ENCODE measurements around the gene FAM234A.
A peak's percentile ranks its signal among the peaks of the same experiment; 100 is the strongest.

The FAM234A gene

DNA sequence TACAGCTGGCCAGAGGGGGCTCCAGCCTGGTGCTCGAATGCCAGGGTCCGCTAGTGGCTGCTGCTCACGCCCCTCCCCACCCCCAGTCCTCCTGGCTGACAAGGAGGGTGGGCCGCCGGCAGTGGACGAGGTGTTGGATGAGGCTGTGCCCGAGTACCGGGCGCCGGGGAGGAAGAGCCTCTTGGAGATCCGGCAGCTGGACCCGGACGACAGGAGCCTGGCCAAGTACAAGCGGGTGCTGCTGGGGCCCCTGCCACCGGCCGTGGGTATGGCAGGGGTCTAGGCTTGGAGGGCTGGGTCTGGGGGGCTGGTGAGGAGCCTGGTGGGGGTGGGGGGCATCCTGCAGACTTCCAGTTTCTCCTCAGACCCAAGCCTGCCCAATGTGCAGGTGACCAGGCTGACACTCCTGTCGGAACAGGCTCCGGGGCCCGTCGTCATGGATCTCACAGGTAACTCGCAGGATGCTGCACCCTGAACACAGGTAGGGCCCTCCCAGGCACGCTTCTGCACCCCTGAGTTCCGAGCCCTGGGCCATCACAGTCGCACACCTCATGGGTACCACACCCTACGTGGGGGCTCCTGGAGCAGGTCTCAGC, 47.1 kb downstream of the FAM234A start:
- no peak for DNase-seq (ENCODE audit: low spot score)

DNA sequence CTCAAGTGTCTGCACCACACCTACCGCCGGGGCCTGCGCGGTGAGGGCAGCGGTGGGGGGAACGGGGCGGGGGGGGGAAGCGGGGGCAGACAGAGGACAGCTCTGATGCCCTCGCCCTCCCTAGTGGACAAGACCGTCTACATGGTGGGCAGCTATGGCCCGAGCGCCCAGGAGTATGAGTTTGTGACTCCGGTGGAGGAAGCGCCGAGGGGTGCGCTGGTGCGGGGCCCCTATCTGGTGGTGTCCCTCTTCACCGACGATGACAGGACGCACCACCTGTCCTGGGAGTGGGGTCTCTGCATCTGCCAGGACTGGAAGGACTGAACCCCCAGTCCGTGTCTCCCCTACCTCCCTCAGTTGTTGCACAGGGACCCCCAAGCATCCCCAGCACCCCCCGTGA, 47.9 kb downstream of the FAM234A start:
- no peak for DNase-seq (ENCODE audit: low spot score)

DNA sequence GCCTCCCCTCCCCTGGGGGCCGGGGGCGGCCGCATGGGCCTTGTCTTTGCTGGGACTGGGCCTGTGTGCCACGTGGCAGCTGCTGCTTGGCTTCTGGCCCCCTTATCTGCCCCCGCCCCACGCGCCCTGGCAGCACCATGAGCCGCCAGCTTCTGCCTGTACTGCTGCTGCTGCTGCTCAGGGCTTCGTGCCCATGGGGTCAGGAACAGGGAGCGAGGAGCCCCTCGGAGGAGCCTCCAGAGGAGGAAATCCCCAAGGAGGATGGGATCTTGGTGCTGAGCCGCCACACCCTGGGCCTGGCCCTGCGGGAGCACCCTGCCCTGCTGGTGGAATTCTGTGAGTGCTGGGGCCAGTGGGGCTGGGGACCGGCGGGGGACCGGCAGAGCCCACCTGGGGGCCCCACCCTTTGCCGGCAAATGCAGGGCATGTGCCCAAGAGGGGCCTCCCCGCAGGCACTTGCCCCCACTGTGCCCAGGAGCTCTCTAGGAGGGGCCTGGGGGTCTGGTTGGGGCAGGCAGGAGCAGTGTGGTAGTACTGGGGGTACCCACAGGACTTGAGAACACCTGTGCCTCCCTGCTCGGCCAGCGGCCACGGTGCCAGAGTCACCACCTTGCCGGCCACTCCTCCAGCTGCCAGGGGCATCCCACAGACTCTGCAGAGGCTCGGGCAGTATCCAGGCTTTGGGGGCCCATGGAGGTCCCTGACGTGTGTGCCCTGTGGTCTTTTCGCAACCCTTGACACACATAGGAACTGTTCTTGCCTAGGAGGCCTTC, 48.6 kb downstream of the FAM234A start, which contains the start of gene PDIA2:
Gene PDIA2, plus strand, starts transcription at position 132 of the 773 bp plus-strand sequence. Its CDS starts 6 bp downstream, at position 138.
- DNase-seq (ENCODE audit: low spot score): no peak

DNA sequence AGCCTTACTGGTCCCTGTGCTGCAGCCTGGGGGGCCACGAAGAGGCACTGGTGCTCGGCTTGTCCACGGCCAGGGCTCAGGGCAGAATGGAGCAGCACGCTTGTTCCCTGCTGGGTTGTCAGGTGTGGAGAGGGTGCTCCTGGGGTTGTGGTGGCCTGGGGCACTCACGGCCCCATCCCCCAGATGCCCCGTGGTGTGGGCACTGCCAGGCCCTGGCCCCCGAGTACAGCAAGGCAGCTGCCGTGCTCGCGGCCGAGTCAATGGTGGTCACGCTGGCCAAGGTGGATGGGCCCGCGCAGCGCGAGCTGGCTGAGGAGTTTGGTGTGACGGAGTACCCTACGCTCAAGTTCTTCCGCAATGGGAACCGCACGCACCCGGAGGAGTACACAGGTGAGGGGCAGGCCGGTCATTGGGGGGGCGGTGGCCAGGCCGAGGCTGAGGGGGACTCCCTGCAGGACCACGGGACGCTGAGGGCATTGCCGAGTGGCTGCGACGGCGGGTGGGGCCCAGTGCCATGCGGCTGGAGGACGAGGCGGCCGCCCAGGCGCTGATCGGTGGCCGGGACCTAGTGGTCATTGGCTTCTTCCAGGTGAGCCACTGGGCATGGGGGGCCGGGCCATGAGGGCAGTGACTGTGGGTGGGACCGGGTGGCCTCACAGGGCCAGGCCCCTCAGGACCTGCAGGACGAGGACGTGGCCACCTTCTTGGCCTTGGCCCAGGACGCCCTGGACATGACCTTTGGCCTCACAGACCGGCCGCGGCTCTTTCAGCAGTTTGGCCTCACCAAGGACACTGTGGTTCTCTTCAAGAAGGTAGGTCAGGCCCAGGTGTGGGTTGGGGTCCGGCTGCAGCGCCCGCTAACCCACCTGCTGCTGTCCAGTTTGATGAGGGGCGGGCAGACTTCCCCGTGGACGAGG, 49.8 kb downstream of the FAM234A start:
- no peak for DNase-seq (ENCODE audit: low spot score)

DNA sequence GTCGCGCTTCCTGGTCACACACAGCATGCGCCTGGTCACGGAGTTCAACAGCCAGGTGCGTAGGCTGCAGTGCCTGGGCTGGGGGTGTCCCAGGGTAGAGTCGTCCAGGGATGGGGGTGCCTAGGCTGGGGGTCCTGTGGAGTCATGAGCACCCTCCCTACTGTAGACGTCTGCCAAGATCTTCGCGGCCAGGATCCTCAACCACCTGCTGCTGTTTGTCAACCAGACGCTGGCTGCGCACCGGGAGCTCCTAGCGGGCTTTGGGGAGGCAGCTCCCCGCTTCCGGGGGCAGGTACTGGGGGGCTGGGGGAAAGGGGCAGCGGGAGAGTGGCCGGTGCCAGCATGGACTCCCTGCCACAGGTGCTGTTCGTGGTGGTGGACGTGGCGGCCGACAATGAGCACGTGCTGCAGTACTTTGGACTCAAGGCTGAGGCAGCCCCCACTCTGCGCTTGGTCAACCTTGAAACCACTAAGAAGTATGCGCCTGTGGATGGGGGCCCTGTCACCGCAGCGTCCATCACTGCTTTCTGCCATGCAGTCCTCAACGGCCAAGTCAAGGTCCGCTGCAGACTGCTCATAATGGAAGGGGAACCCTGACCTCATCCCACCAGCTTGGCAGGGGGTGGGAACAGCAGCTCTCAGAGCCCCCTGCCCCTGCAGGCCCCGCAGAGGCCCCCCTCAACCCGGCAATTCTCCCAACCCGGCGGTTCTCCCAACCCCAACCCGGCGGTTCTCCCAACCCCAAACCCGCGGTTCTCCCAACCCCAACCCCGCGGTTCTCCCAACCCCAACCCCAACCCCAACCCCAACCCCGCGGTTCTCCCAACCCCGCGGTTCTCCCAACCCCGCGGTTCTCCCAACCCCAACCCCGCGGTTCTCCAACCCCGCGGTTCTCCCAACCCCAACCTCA, 50.8 kb downstream of the FAM234A start:
- peak; percentile 73 for DNase-seq (ENCODE audit: low spot score)

DNA sequence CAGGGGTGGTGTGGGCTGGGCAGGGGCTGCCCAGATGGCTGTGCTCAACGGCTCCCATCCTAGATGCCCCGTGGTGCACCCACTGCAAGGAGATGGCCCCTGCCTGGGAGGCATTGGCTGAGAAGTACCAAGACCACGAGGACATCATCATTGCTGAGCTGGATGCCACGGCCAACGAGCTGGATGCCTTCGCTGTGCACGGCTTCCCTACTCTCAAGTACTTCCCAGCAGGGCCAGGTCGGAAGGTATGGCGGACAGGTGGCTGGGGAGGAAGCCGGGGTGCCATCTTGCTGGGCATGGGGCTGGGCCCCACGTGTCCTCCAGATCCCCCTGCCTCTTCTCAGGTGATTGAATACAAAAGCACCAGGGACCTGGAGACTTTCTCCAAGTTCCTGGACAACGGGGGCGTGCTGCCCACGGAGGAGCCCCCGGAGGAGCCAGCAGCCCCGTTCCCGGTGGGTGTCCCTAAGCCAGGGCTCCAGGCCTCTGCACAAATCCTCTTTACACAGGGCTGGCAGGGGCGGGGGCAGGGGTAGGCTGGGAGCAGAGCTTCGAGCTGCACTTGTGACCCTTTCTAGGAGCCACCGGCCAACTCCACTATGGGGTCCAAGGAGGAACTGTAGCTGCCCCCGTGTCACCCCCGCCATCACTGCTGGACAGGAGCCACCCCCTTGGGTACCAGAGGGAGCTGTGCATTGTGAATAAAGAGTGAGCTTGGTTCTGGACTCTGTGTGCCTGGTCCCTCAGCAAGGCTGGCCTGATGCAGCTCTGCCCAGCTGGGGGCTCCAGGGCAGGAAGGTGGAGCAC, 52.1 kb downstream of the FAM234A start:
- no peak for DNase-seq (ENCODE audit: low spot score)

DNA sequence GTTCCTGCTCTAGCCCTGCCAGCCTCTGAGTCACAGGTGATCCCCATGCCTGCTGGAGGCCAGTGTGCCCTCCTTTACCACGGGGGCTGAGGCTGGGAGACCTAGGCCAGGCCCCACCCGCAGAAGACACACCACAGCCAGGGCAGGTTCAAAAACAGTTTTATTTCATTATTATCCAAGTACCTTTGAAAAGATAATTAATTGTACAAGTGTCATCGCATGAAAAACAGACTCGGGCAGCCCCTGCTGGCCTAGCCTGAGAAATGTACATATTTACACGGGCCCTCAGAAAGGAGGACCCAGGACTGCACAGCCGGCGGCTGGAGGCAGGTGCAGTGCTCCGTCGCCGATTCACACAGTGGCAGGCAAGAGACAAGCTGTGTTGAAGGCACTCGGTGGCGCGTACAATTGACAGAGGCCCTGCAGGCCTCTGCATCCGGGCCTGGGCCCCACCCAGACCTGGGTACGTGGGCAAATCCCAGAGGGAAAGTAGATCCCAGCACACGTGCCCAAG, 52.7 kb downstream of the FAM234A start:
- DNase-seq (ENCODE audit: low spot score): no peak

DNA sequence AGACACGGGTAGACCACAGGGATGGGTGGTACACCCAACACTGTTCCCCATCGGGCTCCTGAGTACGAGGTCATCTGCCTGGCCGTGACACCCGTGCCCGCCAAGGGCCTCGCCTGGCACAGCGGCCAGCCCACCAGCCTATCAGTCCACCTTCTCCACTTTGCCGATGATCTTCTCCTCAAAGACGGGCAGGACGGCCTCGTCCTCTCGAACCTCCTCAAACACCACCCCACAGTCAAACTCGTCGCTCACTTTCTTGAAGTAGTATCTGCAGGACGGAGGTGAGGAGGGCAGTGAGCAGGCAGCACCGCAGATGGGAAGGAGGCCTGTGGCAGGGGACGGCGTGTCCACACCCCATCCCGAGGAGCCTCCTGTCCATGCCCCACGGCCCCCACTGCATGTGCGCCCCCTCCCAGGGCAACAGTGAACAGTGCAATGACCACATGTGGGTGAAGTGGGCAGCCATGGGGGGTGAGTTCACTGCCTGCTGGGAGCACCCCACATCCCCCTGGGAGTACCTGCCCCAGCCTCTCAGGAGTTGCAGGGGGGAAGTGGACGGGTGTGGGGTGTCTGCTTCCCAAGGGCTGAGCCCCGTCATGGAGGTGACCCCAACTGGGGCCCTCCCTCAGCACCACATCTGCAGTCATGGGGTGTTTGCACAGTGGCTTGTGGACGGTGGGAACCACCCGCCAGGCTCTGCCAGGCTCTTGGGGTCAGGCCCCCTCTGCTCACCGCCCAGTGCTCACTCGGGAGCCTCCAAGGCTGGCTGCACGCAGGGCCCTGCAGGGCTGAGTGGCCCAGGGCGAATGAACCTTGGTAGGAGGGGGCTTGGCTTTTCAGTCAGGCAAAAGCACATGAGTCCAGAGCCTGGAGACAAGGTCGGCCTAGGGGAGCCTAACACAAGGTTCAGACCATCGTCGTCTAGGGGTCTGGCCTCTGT, 53.6 kb downstream of the FAM234A start:
- no peak for DNase-seq (ENCODE audit: low spot score)

DNA sequence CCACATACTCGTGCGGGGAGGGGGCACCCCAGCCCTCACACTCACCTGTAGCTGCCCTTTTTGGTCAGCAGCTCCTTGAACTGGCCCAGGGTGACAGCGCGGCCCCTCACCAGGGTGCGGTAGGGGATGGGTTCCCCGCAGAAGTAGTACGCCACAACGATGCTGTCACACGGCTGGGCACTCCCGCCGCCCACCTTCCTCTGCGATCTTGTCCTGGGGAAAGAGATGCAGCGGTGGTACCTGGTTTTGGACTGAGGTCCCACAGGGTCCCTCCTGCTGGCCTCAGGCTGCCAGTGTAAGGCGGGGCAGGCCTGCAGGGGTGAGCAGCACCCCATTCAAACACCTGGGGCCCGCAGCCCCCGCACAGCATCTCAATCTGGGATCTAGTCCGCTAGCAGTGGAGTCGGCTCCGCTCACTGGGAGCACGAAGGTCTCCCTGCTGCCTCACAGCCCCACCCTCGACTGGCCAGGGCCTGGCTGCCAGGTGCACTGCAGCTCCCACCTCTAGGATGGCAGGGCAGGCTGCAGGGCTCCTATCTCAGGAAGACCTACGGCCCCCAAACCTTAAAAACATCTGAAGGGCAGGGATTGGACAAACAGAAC, 54.9 kb downstream of the FAM234A start:
- DNase-seq (ENCODE audit: low spot score): no peak

DNA sequence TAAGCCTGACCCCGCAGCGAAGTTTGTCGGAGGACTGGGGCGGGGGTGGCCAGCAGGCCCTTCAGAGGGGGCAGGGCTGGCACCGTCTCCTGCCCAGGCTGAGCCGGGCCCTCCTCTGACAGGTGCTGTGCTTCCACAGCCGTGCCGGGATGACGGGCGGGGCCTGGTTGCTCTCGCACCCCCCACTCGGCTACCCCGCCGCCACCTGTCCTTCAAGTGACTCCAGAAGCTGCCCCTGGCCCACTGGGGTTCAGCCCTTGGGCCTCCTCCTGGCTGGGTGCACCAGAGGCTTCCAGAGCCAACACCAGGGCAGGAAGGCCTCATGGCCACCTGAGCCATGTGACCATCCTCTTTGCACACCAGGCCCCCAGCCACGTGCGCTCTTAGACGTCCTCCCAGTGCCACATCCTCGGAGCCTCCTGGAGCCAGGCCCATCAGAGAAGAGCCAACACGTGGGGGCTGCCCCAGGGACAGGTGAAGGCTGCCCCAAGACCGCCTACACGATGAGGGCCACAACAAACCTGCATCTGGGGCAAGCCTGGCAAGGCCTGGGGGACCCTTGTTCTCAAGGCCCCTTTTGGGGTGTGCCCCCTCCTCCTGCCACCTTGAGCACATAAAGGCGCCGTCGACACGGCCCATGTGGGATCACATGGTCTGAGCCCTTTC, 55.5 kb downstream of the FAM234A start:
- no peak for DNase-seq (ENCODE audit: low spot score)

DNA sequence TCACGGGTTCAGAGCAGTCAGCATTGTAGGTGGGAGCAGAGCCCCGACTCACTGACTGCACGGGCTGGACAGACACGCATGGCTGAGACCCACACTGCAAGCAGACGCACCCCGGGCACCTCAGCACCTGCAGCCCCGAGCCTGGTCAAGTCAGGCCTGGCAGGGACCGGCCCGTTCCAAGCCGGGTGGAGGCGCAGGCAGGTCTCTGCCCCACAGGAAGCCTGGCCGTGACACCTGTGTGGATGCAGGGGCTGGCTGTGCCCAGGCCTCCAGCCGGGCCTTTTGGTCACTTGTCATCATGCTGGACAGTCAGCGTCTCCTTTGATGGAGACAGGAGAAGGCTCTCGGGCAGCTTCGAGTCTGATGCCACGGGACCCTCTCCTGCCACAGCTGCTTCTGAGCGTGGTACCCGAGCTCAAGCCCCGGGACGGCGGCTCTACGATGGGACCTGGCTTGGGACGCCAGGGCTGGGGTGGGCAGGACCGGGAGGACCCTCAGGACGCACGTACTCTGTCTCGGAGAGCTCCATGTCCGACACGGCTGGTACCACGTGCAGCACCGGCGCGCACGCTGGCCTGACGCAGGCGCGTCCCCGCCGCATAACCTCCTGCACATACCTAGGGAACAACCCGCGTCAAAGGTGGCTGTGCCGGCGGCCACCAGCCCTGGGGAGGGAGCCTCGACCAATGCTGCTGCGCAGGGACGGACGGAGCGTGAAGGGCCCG, 56.2 kb downstream of the FAM234A start:
- no peak for DNase-seq (ENCODE audit: low spot score)

DNA sequence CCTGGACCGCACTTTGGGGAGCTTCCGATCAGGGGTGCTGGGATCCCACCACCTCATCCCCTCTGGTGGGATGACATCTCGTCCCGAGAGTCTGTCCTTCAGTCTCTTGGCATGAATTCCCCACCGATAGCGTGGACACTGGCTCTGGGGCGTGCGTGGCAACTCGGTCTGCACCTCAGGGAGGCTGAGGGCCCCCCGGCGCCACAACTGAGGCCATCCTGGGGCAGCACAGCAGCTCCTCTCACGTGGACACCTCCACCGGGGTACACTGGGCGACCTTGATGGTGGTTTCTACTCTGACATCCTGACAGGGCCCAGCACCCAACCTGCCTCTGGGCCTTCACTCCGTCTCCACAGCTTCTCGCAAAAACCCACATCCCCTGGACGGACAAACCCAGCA, 56.9 kb downstream of the FAM234A start:
- no peak for DNase-seq (ENCODE audit: low spot score)

DNA sequence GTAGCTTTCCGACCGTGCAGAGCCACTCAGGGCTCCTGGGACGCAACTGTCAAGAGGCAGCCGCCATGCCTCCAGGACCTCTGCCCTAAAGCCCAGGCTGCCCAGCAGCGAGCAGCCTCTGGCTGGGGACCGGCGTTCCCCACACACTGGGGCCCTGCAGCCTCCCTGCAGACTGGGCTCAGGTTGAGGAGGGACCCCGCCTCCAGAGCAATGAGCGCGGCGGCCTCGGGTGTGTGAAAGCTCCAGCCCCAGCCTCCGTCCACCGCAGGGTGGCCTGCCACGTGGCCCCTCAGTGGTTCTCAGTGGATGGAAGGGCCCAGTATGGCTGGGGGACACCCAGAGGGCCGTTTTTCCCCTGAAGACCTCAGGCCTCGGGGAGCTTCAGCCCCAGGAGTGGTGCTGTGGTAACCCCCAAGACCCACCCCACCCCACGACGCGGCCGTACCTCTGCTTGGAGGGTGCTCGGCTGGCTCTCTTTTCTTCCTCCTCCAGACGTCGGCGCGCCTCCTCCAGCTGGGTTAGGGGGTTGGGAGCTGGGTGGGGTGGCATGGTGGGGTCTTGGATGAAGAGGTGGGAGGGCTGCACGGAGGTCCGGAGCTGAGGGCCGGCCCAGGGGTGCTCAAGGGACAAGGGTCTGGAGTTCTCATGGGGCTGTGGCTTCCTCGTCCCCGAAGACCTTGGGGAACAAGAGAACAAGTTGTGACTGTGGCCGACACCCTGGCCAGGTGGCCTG, 58.6 kb downstream of the FAM234A start:
- no peak for DNase-seq (ENCODE audit: low spot score)

DNA sequence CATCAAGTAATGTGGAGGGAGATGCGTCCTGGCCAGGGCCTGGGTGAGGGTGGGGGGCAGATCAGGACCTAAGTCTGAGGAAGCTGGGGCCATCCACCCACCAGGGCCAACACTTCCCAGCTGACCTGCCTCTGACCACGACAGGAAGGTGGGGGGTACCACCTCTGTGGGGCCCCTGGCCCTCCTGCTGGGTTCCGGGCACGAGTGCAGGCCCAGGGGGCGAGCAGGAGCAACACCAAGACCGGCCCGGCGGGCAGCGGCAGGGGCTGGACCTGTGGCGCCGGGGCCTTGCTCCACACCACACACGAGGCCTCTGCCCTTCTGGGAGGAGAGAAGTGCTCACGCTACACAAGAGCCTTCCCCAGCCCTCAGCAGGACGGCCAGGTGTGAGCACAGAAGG, 61.7 kb downstream of the FAM234A start:
- DNase-seq (ENCODE audit: low spot score): no peak

DNA sequence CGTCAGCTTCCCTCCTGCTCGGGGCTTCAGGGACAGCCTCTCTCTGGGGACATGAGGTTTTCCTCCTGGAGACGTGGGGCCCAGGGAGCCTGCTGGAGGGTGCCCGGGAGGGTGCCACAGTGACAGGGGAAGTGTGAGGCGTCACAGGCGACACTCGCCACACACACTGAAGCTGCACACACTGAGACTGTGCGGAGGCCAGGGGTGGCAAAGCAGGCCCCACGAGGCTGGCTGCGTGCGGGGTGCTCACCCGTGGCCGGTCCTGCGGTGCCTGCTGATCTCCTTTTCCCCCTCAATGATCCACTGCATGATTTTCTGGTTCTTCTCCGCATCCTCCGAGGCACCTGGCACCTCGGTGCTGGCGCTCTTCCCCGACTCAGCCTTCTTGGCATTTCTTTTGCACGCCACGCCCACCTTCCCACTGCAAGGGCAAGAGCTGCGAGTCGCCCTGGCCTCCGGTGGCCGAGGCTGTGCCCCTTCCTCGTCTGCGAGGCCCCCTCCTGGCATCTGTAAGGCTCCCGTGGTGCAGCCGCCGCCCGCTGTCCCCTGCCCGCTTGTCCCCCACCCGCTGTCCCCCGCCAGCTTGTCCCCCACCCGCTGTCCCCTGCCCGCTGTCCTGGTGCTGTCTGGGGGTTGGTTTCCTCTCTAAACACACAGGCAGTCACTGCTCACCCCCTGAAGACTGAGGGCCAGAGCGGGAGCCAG, 62.3 kb downstream of the FAM234A start:
- DNase-seq (ENCODE audit: low spot score): no peak

DNA sequence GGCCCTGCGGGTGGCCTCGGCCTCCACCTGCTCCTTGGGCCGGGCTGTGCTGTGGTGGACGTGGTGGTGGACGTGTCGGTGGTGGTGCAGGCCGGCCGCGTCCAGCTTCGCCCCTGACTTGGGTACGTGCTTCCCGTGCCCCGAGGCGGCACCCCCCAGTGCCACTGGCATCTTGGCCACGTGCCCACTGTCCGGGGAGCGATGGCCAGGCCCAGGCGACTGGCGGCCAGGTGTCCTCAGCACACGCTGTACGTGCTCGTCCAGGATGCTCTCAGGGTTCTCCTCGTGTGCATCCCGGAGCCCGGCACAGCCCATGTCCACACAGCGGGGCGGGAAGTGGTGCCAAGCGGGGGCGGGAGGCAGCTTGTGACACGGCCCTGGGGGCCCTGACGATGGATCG, 63.2 kb downstream of the FAM234A start:
- no peak for DNase-seq (ENCODE audit: low spot score)
